NB4 (cell line): Measurements from ENCODE around the gene INSYN2A.

ENCODE experiments used
- CTCF ChIP-seq: IDR thresholded peaks from one replicate; pipeline ENCODE4 v1.5.1; 2012; ENCODE audit warnings: low read depth, low read length
- MAX ChIP-seq: IDR thresholded peaks from 2 replicates; pipeline ENCODE4 v1.6.1; 2011; ENCODE audit warnings: low read depth, low read length
- POLR2A ChIP-seq: IDR thresholded peaks from 2 replicates; pipeline ENCODE4 v1.6.1; 2011; ENCODE audit warnings: mild to moderate bottlenecking; ENCODE audit not compliant: insufficient read length; ENCODE audit errors: extremely low read depth

GRCh38 chr10:127151541-127151940 lies 44.9 kb downstream of the INSYN2A start:
- TF ChIP-seq CTCF = no peak
- TF ChIP-seq MAX = no peak
- TF ChIP-seq POLR2A = no peak
